Thyroid gland (tissue), 4 donors: ENCODE results near the gene CDK9. TPM values are rescaled to one million over a fixed set of nuclear protein-coding genes. Genes with fewer than 3 reads are reported as not detected.

Experiments used
- DNase-seq, 2 donors: peaks; one replicate each; pipeline ENCODE4 v3.0.0-alpha.2; 2019
- H3K27ac ChIP-seq, 3 donors: fragments of 200-600 bp; sonication (generic); 1 replicate in 2 of 3; 2 replicates in 1 of 3; pipeline ENCODE4 v1.5.1; 2016 to 2019; ENCODE audit warnings: mild to moderate bottlenecking in 1 of 3, moderate library complexity in 1 of 3
- H3K27me3 ChIP-seq: fragments of 200-600 bp; sonication (generic); one replicate; pipeline ENCODE4 v1.5.1; 2019
- H3K36me3 ChIP-seq, 2 donors: fragments of 200-600 bp; sonication (generic); one replicate each; pipeline ENCODE4 v1.5.1; 2016 to 2019
- H3K4me1 ChIP-seq, 2 donors: fragments of 200-600 bp; sonication (generic); one replicate each; pipeline ENCODE4 v1.5.1; 2017 to 2019
- H3K4me3 ChIP-seq, 3 donors: fragments of 200-600 bp; sonication (generic); replicated peaks in 1 of 3; 1 replicate in 2 of 3; 2 replicates in 1 of 3; pipeline ENCODE4 v1.5.1; 2016; ENCODE audit warnings: mild to moderate bottlenecking in 1 of 3
- H3K9me3 ChIP-seq: fragments of 200-600 bp; sonication (generic); one replicate; pipeline ENCODE4 v1.5.1; 2017
- POLR2A ChIP-seq, 2 donors: fragments of 450-650 bp; IDR thresholded peaks; one replicate each; pipeline ENCODE4 v1.6.1; 2017; ENCODE audit warnings: antibody characterized with exemption in 2 of 2, mild to moderate bottlenecking in 2 of 2, moderate library complexity in 1 of 2
- WGBS, 2 donors: methylation state at CpG; one replicate each; pipeline ENCODE4 v1.1.5; 2017; 5-methylcytosine and 5-hydroxymethylcytosine counted together
- intact Hi-C: fragments of 100-400 bp; cut with DNase I; formaldehyde crosslinking; loops from one replicate; pipeline ENCODE4 v1.15.1; 2023
- total RNA-seq, 4 donors: library from RNA; depleted of rRNA; stranded (reverse); fragments of >200 nt; gene quantifications; one replicate each; pipeline ENCODE4 v1.2.3, GENCODE V29; 2016
- TF ChIP-seq, protein P1 (sequence below), 6 experiments: fragments of 200-600 bp in 3 of 6; fragments of 450-650 bp in 3 of 6; sonication (generic) in 3 of 6; IDR thresholded peaks; one replicate each; pipeline ENCODE4 v1.5.1; 2016 to 2019; ENCODE audit warnings: antibody characterized with exemption in 6 of 6, mild to moderate bottlenecking in 2 of 6, inconsistent platforms in 1 of 6, moderate library complexity in 1 of 6

The CDK9 gene
- total RNA-seq, 4 donors from 2014 or later = 47.5 to 85.2 (median 78.3) TPM

DNA sequence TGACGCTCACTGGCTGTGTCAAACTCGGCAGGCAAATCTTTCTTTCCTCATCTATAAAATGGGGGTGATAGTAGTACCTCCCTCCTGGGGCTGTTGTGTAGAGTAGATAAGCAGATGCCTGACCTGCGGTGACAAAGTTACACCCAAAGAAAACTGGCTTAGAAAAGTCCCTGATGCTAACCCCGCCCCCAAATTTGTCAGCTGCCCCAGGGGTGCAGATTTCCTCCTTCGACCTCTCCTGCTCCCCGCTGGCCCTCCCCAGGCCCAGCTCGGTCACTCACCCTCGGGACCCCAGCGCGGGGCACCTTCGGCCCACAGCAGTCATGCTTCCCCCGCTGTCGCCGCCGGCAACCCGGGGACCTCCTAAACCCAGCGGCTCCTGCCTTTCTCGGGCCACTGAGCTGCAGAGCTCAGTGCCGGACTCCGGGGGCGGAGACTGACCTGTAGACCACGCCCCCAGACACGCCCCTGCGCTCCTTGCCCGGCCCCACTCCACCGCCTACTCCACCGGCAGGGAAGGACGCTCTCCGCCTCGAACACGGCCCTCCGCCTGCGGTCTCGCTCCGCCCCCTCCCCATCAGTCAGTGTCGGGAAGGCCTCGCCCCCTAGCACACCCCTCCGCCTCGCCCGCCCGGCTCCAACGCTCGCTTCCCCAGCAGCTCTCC, 14.8 kb upstream of the CDK9 start:
- H3K27ac ChIP-seq = peak overlapping the region; percentile 31 to 76 (median 47)
- intact Hi-C loops = no loop called here

DNA sequence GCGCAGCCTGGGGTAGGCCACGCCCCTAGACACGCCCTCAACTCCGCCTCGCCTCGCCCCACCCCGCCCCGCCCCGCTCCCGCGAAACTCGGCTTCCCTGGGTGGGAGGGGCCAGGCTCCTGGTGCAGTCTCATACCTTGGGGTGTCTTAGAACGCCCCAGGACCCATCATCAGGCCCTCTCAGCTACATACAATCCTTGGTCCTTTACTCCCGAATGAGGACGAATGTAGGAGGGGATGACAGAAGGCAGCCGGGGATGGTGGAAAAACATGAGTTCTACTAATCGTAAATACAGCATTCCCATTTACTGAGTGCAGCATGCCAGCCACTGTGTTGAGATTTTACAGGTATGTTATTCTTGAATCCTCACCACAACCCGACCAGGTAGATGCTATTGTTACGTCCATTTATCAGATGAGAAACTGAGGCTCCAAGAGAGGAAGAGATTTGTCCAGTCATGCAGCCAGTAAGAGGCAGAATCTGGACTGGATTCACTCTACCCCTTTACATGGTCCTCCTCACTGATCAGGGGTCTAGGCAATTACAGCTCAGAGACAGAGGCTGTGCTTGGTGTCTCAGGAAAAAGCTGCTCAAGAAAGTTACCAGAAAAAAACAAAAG, 14.2 kb upstream of the CDK9 start:
- no peaks in the 10 kb centered on the region for H3K36me3 ChIP-seq
- peak overlapping the region in 1 of 3 donors; percentile 41 for H3K4me3 ChIP-seq
- 7 to 12% methylated on average over 7 to 17 of the region's 19 CpGs for WGBS, 2 donors
- intact Hi-C loops = no loop called here
- peaks cover 4 to 22% of the 10 kb centered on the region in 2 donors for H3K4me1 ChIP-seq
- TF ChIP-seq POLR2A (IDR thresholded peaks at IDR 0.05) = no peak
- TF ChIP-seq, protein P1, sequence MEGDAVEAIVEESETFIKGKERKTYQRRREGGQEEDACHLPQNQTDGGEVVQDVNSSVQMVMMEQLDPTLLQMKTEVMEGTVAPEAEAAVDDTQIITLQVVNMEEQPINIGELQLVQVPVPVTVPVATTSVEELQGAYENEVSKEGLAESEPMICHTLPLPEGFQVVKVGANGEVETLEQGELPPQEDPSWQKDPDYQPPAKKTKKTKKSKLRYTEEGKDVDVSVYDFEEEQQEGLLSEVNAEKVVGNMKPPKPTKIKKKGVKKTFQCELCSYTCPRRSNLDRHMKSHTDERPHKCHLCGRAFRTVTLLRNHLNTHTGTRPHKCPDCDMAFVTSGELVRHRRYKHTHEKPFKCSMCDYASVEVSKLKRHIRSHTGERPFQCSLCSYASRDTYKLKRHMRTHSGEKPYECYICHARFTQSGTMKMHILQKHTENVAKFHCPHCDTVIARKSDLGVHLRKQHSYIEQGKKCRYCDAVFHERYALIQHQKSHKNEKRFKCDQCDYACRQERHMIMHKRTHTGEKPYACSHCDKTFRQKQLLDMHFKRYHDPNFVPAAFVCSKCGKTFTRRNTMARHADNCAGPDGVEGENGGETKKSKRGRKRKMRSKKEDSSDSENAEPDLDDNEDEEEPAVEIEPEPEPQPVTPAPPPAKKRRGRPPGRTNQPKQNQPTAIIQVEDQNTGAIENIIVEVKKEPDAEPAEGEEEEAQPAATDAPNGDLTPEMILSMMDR (IDR thresholded peaks at IDR 0.05) = no peak
- H3K27me3 ChIP-seq = no peaks in the 10 kb centered on the region
- no peak overlapping the region for H3K27ac ChIP-seq
- DNase-seq = no peak
- H3K9me3 ChIP-seq = no peaks in the 10 kb centered on the region

More for the DNA sequence above, 14.8 kb upstream of the CDK9 start:
- H3K36me3 ChIP-seq = no peaks in the 10 kb centered on the region
- TF ChIP-seq, protein P1 (IDR thresholded peaks at IDR 0.05) = no peak
- peak in 1 of 2 donors; percentile 60 for TF ChIP-seq POLR2A (IDR thresholded peaks at IDR 0.05)
- 3% methylated on average over 35 to 43 of the region's 43 CpGs for WGBS, 2 donors
- H3K9me3 ChIP-seq = no peaks in the 10 kb centered on the region
- H3K27me3 ChIP-seq = no peaks in the 10 kb centered on the region
- H3K4me3 ChIP-seq = peak overlapping the region in 1 of 3 donors; percentile 41
- H3K4me1 ChIP-seq = peaks cover 4 to 26% of the 10 kb centered on the region in 2 donors
- peak; percentile 98 to 99 for DNase-seq

DNA sequence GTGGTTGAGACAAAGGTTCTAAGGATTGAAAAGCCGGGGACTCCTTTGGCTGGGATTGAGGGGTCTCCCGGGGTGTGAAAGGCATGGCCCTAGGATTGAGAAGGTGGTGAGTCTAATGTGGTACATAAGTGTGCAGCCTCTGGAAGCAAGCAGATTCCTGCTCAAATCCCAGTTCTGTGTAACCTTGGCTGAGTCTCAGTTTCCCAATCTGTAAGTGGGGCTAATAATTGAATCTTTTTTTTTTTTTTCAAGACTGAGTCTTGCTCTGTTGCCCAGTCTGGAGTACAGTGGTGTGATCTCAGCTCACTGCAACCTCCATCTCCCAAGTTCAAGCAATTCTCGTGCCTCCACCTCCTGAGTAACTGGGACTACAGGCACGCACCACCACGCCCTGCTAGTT, 13.2 kb upstream of the CDK9 start:
- Histone ChIP-seq H3K27ac (no peak overlapping the region), H3K9me3 (no peaks in the 10 kb centered on the region), H3K4me3 (no peak overlapping the region), H3K36me3 (no peaks in the 10 kb centered on the region), H3K4me1 (peaks cover 4 to 15% of the 10 kb centered on the region in 2 donors), H3K27me3 (no peaks in the 10 kb centered on the region)
- TF ChIP-seq, protein P1 (IDR thresholded peaks at IDR 0.05) = no peak
- TF ChIP-seq POLR2A (IDR thresholded peaks at IDR 0.05) = no peak
- intact Hi-C loops = no loop called here
- DNase-seq = no peak
- 95 to 99% methylated on average over 5 of the region's 5 CpGs for WGBS, 2 donors

DNA sequence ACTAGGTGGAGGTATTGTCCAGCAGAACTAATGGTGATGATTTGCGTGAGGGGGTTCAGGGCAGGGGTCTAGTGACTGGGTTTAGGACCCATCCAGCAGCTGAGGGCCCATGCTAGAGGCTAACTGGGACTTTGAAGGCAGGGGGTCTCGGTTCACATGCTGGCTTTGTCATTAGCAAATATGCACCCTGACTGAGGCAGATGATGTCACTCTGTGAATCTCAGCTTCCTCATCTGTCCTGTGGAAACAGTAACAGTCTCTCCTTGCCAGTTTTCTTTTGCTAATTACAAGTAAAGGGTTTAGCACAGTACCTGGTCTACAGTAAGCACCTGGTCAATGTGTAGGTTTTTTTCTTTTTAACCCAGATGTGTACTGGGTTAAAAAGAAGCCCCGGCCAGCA, 12.6 kb upstream of the CDK9 start:
- no peak overlapping the region for H3K4me3 ChIP-seq
- H3K27me3 ChIP-seq = no peaks in the 10 kb centered on the region
- peaks cover 4 to 15% of the 10 kb centered on the region in 2 donors for H3K4me1 ChIP-seq
- H3K36me3 ChIP-seq = no peaks in the 10 kb centered on the region
- no peak for DNase-seq
- H3K9me3 ChIP-seq = no peaks in the 10 kb centered on the region
- TF ChIP-seq, protein P1 (IDR thresholded peaks at IDR 0.05) = no peak
- TF ChIP-seq POLR2A (IDR thresholded peaks at IDR 0.05) = no peak
- intact Hi-C loops = no loop called here
- WGBS, 2 donors = 86 to 88% methylated on average over 3 of the region's 3 CpGs
- H3K27ac ChIP-seq = no peak overlapping the region

- Histone ChIP-seq H3K27ac (no peak overlapping the region), H3K9me3 (no peaks in the 10 kb centered on the region), H3K4me3 (no peak overlapping the region), H3K36me3 (no peaks in the 10 kb centered on the region), H3K4me1 (peaks cover 4 to 20% of the 10 kb centered on the region in 2 donors), H3K27me3 (no peaks in the 10 kb centered on the region)
- WGBS, 2 donors = 91 to 95% methylated on average over 5 to 9 of the region's 10 CpGs
- no peak for TF ChIP-seq POLR2A (IDR thresholded peaks at IDR 0.05)
- TF ChIP-seq, protein P1 (IDR thresholded peaks at IDR 0.05) = no peak
- intact Hi-C loops = no loop called here
- no peak for DNase-seq
Observed at GRCh38 chr9:127773981-127774380, 11.9 kb upstream of the CDK9 start.
